Measurements from ENCODE around the gene SEC24D.

DNA sequence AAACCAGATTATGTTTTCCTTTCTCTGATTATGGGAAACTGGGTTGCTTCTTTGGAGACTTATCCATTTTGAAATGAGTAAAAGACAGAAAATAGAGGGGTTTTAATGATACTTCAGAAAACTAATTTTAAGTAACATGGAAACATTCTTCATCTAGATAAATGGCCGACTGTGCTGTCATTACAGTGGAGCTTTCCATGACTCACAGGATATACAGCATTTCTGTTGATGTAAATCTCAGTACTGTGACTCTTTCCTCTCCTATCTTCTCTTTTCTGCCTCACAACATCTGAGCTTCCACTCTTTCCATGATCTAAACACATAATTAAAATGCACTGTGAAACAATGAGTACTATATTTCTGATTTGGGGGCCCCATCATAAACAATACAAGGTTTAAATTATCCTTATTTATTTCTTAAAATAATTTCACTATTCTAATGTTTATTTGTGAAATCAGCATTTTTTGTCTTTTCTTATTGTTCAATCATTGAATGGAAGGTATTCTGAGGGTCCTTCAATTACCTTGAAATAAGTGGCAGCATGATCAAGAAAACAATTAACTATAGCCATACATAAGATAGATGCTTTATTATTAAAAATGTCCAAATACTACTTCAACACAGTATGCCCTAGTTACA is 19.3 kb downstream of the SEC24D start:
- TF ChIP-seq SRSF1 (IDR thresholded peaks at IDR 0.05; ENCODE audit: low read depth, low read length) (no peak), FOXJ3 (CRISPR knock-in tag; IDR thresholded peaks at IDR 0.05) (no peak), POLR2AphosphoS5 (IDR thresholded peaks at IDR 0.05; ENCODE audit: control insufficient read depth, insufficient read depth, low read depth, low read length) (no peak), BRCA1 (IDR thresholded peaks at IDR 0.05) (no peak), BRCA1 (CRISPR knock-in tag; IDR thresholded peaks at IDR 0.05) (no peak)
